Measurements from ENCODE around the gene SERPINB10. TPM values are rescaled to one million over a fixed set of nuclear protein-coding genes. Genes with fewer than 3 reads are reported as not detected.

Gene SERPINB10
- total RNA-seq, 1 experiment from 2014 or later: not detected

- TF ChIP-seq FOSL1 (IDR thresholded peaks at IDR 0.05; ENCODE audit: low read depth) (no peak), TCF7L2 (IDR thresholded peaks at IDR 0.05; ENCODE audit: borderline replicate concordance, extremely low read depth, insufficient read depth, insufficient read length) (no peak), CEBPB (IDR thresholded peaks at IDR 0.05; ENCODE audit: low read depth) (no peak), REST (IDR thresholded peaks at IDR 0.05; ENCODE audit: low read depth) (no peak), SP1 (IDR thresholded peaks at IDR 0.05; ENCODE audit: low read depth) (no peak), ZFX (IDR thresholded peaks at IDR 0.05) (no peak), POLR2AphosphoS5 (IDR thresholded peaks at IDR 0.05; ENCODE audit: low read depth, low read length) (no peak), POLR2A (IDR thresholded peaks at IDR 0.05; ENCODE audit: borderline replicate concordance, extremely low read depth, insufficient read depth, insufficient read length) (no peak), EGR1 (IDR thresholded peaks at IDR 0.05; ENCODE audit: low read depth) (no peak), ATF3 (IDR thresholded peaks at IDR 0.05) (no peak), CBX3 (IDR thresholded peaks at IDR 0.05; ENCODE audit: low read depth) (no peak), ZNF274 (IDR thresholded peaks at IDR 0.05; ENCODE audit: low read depth, low read length) (no peak), EZH2phosphoT487 (IDR thresholded peaks at IDR 0.05; ENCODE audit: borderline replicate concordance) (no peak), CTCF (IDR thresholded peaks at IDR 0.05 in 2 of 3, conservative IDR thresholded peaks at IDR 0.05 in 1 of 3; ENCODE audit: borderline replicate concordance in 1 of 3, insufficient read depth in 1 of 3, low read depth in 2 of 3, low read length in 2 of 3) (no peak), ZBTB33 (IDR thresholded peaks at IDR 0.05; ENCODE audit: extremely low read depth, insufficient replicate concordance, low read length) (no peak)
- no peaks in the 10 kb centered on the region for H3K4me1 ChIP-seq (ENCODE audit: control insufficient read depth in 1 of 2, insufficient read depth in 2 of 2, low read length in 2 of 2)
- no peaks in the 10 kb centered on the region for H3K9me3 ChIP-seq (ENCODE audit: control insufficient read depth in 1 of 2, insufficient read depth in 1 of 2, low read depth in 1 of 2, low read length in 2 of 2)
- ChIA-PET POLR2A (no interaction called here), RAD21 (ENCODE audit: low non-redundant PET in 1 of 2, low total read pairs in 2 of 2, uncharacterized antibody in 2 of 2, unreplicated experiment in 2 of 2) (no interaction called here), CTCF (no interaction called here)
- no peaks in the 10 kb centered on the region for H3K27me3 ChIP-seq (ENCODE audit: insufficient read depth, low read length)
- H3K9me2 ChIP-seq (ENCODE audit: insufficient read depth): no peaks in the 10 kb centered on the region
- H3K4me2 ChIP-seq (ENCODE audit: low read length): no peak overlapping the region
- ATAC-seq (peak; percentile 27; the same call in 1 of the 2 replicates), DNase-seq (ENCODE audit: low read depth, low spot score) (no peak)
- no peaks in the 10 kb centered on the region for H3K79me2 ChIP-seq (ENCODE audit: insufficient read depth, low read length)
- H3K9ac ChIP-seq (ENCODE audit: low read length): no peak overlapping the region
- H3K4me3 ChIP-seq (replicated peaks in 1 of 2; ENCODE audit: low read depth in 1 of 2, low read length in 2 of 2): no peak overlapping the region
- BruUV-seq (replicated peaks): no TSS peak
- no peaks in the 10 kb centered on the region for H4K20me1 ChIP-seq (ENCODE audit: insufficient read depth)
- no peak overlapping the region for H3K27ac ChIP-seq (ENCODE audit: low read depth, low read length)
- no peak overlapping the region for H2AFZ ChIP-seq (ENCODE audit: low read depth, low read length, poor library complexity, severe bottlenecking)
- intact Hi-C loops (cut with micrococcal nuclease): no loop called here
- no peaks in the 10 kb centered on the region for H3K36me3 ChIP-seq (ENCODE audit: control insufficient read depth in 1 of 2, insufficient read depth in 2 of 2, low read length in 2 of 2)
These were observed 53.8 kb downstream of the SERPINB10 start for GRCh38 chr18:63961435-63961980.
